ENCODE results near the gene TUBB2B. TPM values are rescaled to one million over a fixed set of nuclear protein-coding genes. Genes with fewer than 3 reads are reported as not detected.

The TUBB2B gene
- total RNA-seq, 2 donors from 2014 or later: 1.2 to 2.7 TPM

GRCh38 chr6:3222506-3223038 lies 4.9 kb downstream of the TUBB2B start:
- DNase-seq: no peak
- ATAC-seq: no peak
- intact Hi-C loops (cut with DNase I, micrococcal nuclease): no loop called here

- no peak for DNase-seq
- intact Hi-C loops (cut with DNase I, micrococcal nuclease): no loop called here
These were observed 5.9 kb downstream of the TUBB2B start for GRCh38 chr6:3221578-3221977.

GRCh38 chr6:3220366-3220765 lies 7.1 kb downstream of the TUBB2B start:
- ATAC-seq (no peak), DNase-seq (no peak)
- intact Hi-C loops (cut with DNase I, micrococcal nuclease): no loop called here

More at GRCh38 chr6:3221578-3221977, 5.9 kb downstream of the TUBB2B start:
- ATAC-seq: no peak

GRCh38 chr6:3218266-3218665 lies 9.2 kb downstream of the TUBB2B start:
- DNase-seq (no peak), ATAC-seq (no peak)
- intact Hi-C loops (cut with DNase I, micrococcal nuclease): no loop called here

- ATAC-seq: no peak
These were observed 10.2 kb downstream of the TUBB2B start for GRCh38 chr6:3217286-3217685.

GRCh38 chr6:3214898-3215297 lies 12.6 kb downstream of the TUBB2B start:
- DNase-seq (no peak), ATAC-seq (no peak)
- intact Hi-C loops (cut with DNase I, micrococcal nuclease): no loop called here

More at GRCh38 chr6:3217286-3217685, 10.2 kb downstream of the TUBB2B start:
- DNase-seq: no peak
- intact Hi-C loops (cut with DNase I, micrococcal nuclease): no loop called here

DNA sequence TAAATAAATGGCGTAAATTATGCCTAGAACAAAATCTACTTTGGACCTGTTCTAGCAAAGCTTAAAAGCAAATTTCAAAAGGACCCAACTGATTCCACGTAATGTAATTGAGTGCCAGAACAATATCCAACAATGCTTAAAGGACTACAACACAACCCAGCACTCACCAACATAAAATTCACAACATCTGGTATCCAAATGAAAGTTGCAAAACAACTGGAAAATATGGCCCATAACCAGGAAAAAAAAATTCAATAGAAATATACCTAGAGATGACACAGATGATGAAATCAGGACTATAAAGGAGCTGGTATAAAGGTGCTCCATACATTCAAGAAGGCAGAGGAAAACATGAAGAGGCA lies 14.1 kb downstream of the TUBB2B start:
- DNase-seq (no peak), ATAC-seq (no peak)
- intact Hi-C loops (cut with DNase I, micrococcal nuclease): no loop called here

- intact Hi-C loops (cut with DNase I, micrococcal nuclease): no loop called here
- no peak for ATAC-seq
- DNase-seq: no peak
These were observed 15.2 kb downstream of the TUBB2B start for GRCh38 chr6:3212261-3212660.

DNA sequence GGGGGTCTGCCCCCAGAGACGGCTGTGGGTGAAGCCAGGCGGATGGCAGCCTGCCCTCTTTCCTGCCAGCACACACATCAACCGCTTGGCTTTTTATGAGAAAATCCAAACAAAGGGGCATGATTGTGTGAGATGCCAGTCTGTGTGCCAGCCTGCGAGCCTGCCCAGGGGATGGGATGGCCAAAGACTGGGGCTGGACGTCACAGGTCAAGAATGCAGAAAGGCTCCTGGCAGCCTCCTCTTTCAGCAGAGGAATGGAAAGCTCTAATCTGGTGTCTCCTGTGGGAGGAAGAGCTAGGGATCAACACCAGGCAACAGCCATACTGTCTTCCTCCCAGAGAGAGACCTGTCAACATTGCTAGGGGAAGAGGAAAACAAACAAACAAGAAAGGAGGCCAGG lies 15.8 kb downstream of the TUBB2B start:
- ATAC-seq (no peak), DNase-seq (no peak)
- intact Hi-C loops (cut with DNase I, micrococcal nuclease): no loop called here

GRCh38 chr6:3210024-3210610 lies 17.3 kb downstream of the TUBB2B start:
- intact Hi-C loops (cut with DNase I, micrococcal nuclease): no loop called here
- DNase-seq (no peak), ATAC-seq (no peak)

- ATAC-seq: peak; percentile 90
- peak; percentile 37 to 58 for DNase-seq
- intact Hi-C loops (cut with DNase I, micrococcal nuclease): no loop called here
These were observed 18.1 kb downstream of the TUBB2B start for GRCh38 chr6:3209114-3210023.

DNA sequence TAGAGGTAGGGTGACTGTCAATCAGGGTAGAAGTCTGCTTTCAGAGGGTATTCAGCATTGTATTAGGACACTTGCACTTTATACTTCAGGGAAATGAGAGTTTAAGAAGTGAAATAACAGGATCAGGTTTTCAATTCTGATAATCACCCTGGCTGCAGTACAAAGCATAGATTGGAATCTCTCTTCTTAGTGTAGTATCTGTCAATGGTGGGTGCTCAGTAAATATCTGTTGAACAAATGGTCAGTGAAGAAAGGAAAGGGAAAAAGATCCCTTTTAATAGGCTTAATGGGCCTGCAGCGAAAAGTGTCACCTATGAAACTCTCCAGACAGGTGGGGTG lies 18.7 kb downstream of the TUBB2B start:
- DNase-seq (no peak), ATAC-seq (no peak)
- intact Hi-C loops (cut with DNase I, micrococcal nuclease): no loop called here

GRCh38 chr6:3208098-3208774 lies 19.2 kb downstream of the TUBB2B start:
- intact Hi-C loops (cut with DNase I, micrococcal nuclease): no loop called here

GRCh38 chr6:3206339-3207015 lies 21.0 kb downstream of the TUBB2B start:
- DNase-seq (no peak), ATAC-seq (no peak)
- intact Hi-C loops (cut with DNase I, micrococcal nuclease): no loop called here

More at GRCh38 chr6:3208098-3208774, 19.2 kb downstream of the TUBB2B start:
- ATAC-seq: no peak
- DNase-seq: no peak

DNA sequence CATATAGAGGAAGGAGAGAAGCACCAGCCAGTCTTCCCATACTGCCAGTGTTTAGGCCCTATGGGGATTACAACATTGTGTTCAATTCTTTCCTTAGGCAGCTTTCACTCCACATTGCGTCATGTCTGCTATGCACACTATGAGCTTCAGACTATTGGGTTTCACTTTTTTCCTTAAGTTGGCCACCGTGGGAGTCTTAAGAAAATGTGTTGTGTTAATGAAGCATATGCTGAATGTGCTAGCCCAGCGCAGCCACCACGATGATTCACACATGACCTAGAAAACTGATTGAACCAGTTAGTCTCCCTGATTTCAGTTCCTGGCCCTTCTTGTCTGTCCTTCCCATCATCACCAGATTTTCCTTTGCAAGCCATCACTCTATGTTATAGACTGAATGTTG lies 21.5 kb downstream of the TUBB2B start:
- no peak for DNase-seq
- ATAC-seq: no peak
- intact Hi-C loops (cut with DNase I, micrococcal nuclease): no loop called here

DNA sequence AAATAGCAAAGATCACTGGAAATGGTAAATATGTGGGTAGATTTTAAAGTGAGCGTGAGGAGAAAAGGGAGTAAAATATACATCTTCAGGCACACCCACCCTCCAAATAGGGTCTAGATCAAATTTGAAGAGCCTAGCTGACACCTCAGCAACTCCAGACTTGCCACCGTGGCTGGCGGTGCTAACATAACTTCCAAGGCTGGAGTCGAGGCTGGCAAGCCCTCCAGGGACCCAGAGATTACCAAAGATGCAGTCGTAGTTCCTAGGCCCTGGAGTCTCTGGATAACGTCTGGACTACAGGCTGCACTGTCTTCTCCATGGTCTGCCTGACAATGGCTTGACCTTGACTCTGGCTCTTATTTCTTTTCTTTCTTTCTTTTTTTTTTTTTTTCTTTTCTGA lies 22.5 kb downstream of the TUBB2B start:
- ATAC-seq: no peak
- intact Hi-C loops (cut with DNase I, micrococcal nuclease): no loop called here

GRCh38 chr6:3202999-3203696 lies 24.3 kb downstream of the TUBB2B start:
- no peak for DNase-seq
- no peak for ATAC-seq
- intact Hi-C loops (cut with DNase I, micrococcal nuclease): no loop called here

More for the DNA sequence above, 22.5 kb downstream of the TUBB2B start:
- DNase-seq: no peak

GRCh38 chr6:3201388-3201787 lies 26.1 kb downstream of the TUBB2B start:
- intact Hi-C loops (cut with DNase I, micrococcal nuclease): no loop called here
- ATAC-seq (no peak), DNase-seq (no peak)

DNA sequence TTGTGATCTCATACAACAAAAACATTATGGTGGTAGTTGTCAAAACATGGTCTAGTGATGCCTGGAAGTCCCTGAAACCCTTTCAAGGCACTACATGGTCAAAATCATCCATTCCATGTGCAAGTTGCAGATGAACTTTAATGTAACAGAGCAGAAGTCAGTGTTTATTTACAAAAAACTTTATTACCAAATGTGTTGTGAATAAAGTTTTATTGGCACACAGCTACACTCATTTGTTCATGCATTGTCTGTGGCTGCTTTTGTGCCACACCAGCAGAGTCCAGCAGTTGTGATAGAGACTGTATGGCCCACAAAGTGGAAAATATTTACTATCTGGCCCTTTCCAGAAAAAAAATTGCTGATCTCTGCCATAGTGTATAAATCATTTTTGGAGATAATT lies 26.8 kb downstream of the TUBB2B start:
- no peak for ATAC-seq
- intact Hi-C loops (cut with DNase I, micrococcal nuclease): no loop called here

More for the DNA sequence above, 26.8 kb downstream of the TUBB2B start:
- DNase-seq: no peak
